ENCODE data around the gene ZNF691.
"Not testable (repeated sequence)": the region's sequence is repeated elsewhere in the genome, so short reads cannot be mapped to it uniquely, and the experiment has no call there.

ZNF691 gene

DNA sequence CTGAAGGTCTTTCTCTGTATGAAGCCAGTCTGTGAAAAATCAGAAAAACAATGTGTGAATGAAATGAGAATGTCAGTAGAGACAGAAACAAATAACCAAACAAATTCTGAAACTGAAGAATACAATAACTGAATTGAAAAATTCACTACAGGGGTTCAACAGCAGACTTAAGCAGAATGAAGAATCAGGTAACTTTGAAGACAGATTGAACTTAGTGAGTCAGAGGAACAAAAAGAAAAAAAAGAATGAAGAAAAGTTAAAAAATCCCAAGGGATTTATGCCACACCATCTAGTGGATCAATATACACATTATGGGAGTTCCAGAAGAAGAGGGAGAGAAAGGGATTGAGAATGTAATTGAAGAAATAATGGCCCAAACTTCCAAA lies 14.6 kb downstream of the ZNF691 start:
- DNase-seq = no peak

DNA sequence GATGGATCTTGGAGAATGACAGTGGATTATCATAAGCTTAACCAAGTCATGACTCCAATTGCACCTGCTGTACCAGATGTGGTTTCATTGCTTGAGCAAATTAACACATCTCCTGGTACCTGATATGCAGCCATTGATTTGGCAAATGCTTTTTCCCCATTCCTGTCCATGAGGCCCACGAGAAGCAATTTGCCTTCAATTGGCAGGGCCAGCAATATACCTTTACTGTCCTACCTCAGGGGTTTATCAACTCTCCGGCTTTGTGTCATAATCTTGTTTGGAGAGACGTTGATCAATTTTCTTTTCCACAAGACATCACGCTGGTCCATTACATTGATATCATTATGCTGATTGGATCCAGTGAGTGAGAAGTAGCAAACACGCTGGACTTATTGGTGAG lies 20.1 kb downstream of the ZNF691 start:
- DNase-seq = no peak

DNA sequence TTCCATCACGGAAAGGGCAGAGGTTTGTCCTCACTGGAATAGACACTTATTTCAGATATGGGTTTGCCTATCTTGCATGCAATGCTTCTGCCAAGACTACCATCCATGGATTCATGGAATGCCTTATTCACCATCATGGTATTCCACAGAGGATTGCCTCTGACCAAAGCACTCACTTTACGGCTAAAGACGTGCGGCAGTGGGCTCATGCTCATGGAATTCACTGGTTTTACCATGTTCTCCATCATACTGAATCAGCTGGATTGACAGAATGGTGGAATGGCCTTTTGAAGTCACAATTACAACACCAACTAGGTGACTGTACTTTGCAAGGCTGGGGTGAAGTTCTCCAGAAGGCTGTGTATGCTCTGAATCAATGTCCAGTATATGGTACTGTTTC lies 22.1 kb downstream of the ZNF691 start:
- DNase-seq = not testable (repeated sequence)

- not testable (repeated sequence) for DNase-seq
These were observed 22.8 kb downstream of the ZNF691 start for GRCh38 chr1:42869254-42869653.

GRCh38 chr1:42869751-42870150 lies 23.3 kb downstream of the ZNF691 start:
- not testable (repeated sequence) for DNase-seq

DNA sequence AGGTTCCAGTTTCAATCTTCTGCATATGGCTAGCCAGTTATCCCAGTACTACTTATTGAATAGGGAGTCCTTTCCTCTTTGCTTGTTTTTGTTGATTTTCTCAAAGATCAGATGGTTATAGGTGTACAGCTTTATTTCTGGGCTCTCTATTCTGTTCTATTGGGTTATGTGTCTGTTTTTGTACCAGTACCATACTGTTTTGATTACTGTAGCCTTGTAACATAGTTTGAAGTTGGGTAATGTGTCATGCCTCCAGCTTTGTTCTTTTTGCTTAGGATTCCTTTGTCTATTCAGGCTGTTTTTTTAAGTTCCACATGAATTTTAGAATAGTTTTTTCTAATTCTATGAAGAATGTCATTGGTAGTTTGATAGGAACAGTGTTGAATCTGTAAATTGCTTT lies 26.7 kb downstream of the ZNF691 start:
- DNase-seq = not testable (repeated sequence)

DNA sequence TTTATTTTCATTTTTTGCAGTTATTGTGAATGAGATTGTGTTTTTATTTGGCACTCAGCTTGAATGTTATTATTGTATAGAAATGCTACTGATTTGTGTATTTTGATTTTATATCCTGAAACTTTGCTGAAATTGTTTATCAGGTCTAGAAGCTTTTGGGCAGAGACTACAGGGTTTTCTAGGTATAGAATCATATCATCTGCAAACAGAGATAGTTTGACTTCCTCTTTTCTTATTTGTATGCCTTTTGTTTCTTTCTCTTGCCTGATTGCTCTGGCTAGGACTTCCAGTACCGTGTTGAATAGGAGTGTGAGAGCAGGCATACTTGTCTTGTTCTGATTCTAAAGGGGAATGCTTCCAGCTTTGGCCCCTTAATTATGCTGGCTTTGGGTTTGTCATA lies 27.3 kb downstream of the ZNF691 start:
- no peak for DNase-seq

DNA sequence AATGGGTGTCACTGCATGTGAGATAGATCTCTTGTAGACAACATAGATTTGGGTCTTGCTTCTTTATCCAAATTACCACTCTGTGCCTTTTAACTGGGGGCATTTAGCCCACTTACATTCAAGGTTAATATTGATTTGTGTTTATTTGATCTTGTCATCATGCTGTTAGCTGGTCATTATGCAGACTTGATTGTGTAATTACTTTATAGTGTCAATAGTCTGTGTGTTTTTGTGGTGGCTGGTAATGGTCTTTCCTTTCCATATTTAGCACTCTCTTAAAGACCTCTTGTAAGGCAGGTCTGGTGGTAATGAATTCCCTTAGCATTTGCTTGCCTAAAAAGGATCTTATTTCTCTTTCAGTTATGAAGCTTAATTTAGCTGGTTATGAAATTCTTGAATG lies 29.6 kb downstream of the ZNF691 start:
- DNase-seq = no peak

GRCh38 chr1:42877380-42877779 lies 31.0 kb downstream of the ZNF691 start:
- DNase-seq = no peak

DNA sequence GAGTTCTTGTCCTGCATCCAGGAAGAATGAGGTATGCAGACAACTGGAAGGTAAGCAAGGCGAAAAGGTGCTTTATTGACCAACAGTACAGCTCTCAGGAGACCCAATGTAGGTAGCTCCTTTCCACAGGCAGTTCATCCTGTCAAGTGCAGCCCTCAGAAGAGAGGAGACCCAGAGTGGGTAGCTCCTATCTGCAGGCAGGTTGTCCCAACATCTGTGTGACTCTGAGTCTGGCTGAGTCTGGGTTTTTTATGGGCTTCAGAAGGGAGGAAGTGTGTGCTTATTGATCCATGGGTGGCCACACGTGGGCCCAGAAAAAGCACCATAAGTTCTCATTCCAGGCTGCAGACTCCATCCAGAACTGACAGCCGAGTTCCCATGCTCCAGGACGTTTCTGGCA lies 34.0 kb downstream of the ZNF691 start:
- DNase-seq = no peak

DNA sequence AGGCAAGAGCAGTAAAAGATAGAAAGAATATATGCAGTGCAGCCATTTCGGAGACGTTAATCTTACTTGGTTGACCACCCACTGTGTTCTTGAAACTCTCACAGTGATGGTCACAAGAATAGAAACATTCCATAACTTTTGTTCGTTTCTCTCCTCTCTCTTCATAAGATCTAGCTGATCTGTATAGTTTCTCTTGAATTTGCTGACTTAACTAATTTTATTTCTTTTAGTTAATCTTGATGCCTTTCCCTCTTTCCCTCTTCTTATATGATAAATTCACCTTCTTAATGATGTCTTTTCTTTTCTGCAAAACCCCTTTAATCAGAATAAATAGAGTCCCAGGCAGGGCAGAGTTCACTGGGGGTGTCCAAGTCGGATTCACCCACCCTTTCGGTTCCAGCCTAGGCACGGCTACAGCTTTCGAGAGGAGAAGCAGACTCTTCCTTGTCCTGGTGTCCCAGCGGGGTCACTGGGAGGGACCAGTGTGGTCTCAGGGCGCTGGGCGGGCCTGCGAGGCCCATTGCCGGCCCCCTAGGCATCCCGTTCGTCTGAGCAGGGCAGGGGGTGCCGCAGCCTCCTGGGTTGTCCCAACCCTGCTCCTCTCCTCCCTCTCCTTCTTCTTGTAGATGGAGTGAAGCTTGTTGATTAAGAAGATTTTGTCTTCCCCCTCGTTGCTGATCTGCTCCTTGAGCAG lies 39.8 kb downstream of the ZNF691 start:
- no peak for DNase-seq

GRCh38 chr1:42886800-42887199 lies 40.4 kb downstream of the ZNF691 start:
- DNase-seq = no peak

GRCh38 chr1:42887366-42887765 lies 41.0 kb downstream of the ZNF691 start:
- no peak for DNase-seq

DNA sequence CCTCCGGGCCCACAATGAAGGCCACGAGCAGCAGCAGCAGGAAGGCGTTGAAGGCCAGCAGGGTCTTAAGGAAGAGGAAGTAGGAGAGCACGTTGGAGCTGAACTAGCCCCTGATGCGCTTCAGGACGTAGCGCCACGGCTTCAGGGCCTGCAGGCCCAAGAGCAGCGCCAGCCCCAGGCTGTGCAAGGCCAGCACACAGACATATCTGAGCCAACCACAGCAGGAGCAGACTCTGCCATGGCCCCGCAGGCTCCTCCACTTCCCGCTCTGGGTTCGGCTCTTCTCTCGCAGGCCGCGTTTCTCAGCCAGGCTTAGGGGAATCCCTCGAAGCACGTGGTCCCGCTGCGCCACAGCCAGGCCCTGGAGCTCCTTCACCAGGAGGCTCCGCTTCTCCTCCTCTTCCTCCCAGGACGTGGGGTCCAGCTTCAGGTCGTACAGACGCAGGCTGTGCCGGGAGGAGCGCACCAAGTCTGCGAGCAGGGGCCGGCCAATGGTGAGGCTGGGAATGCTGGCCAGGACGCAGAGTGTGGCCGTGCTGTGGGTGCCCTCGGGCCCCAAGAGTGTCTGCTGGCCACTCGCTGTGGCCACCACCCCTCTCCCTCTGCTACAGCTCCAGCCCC lies 41.7 kb downstream of the ZNF691 start:
- no peak for DNase-seq

GRCh38 chr1:42889264-42889663 lies 42.9 kb downstream of the ZNF691 start:
- no peak for DNase-seq

GRCh38 chr1:42891465-42892138 lies 45.2 kb downstream of the ZNF691 start:
- DNase-seq = no peak

DNA sequence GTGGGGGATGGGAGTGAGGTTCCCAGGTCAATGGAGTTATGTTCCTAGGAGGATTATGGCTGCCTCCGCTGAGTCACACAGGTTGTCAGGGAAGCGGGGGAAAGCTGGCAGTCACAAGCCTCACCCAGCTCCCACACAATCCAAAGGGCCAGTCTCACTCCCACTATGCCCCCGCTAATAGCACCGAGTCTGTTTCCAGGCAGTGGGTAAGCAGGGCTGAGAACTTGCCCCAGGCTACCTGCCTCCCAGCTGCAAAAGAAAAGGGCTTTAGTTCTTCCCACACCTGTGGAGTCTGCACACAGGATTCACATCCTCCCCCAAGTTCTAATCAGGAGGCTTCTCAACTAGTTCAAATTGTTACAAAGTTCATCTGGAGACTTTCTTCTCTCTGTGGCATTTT lies 53.5 kb downstream of the ZNF691 start:
- not testable (repeated sequence) for DNase-seq

Measured in NCI-H226 (cell line).